ENCODE results near the gene MYB.

DNA sequence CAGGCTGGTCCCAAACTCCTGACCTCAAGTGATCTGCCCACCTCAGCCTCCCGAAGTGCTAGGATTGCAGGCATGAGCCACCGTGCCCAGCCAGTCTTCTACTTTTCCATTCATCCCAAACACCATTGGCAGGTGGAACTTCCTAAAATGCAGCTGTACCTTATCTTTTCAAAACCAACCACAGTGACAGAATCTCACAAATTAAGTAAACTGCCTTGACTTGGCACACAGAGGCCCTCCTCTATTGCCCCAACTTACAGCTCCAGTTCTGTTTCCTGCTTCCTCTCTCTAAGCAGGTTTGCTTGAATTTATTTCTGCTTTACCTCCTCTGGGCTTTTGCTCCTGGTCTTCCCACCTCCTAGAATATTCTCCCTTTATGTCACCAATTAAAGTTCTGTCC, 7.6 kb downstream of the MYB start:
- TF ChIP-seq, protein P1, sequence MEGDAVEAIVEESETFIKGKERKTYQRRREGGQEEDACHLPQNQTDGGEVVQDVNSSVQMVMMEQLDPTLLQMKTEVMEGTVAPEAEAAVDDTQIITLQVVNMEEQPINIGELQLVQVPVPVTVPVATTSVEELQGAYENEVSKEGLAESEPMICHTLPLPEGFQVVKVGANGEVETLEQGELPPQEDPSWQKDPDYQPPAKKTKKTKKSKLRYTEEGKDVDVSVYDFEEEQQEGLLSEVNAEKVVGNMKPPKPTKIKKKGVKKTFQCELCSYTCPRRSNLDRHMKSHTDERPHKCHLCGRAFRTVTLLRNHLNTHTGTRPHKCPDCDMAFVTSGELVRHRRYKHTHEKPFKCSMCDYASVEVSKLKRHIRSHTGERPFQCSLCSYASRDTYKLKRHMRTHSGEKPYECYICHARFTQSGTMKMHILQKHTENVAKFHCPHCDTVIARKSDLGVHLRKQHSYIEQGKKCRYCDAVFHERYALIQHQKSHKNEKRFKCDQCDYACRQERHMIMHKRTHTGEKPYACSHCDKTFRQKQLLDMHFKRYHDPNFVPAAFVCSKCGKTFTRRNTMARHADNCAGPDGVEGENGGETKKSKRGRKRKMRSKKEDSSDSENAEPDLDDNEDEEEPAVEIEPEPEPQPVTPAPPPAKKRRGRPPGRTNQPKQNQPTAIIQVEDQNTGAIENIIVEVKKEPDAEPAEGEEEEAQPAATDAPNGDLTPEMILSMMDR (IDR thresholded peaks at IDR 0.05) = no peak
- no peak for TF ChIP-seq POLR2A (IDR thresholded peaks at IDR 0.05)
